ENCODE data around the gene RIPPLY2. TPM values are rescaled to one million over a fixed set of nuclear protein-coding genes. Genes with fewer than 3 reads are reported as not detected.

RIPPLY2 gene
- total and polyA plus RNA-seq, 9 donors = 0.22 to 0.40 (median 0.24) TPM; not detected in 4

- Histone ChIP-seq H3K4me3 (no peak overlapping the region), H3K36me3 (no peaks in the 10 kb centered on the region), H3K27me3 (no peaks in the 10 kb centered on the region), H3K4me1 (ENCODE audit: insufficient read depth) (no peaks in the 10 kb centered on the region), H3K27ac (no peak overlapping the region), H3K9me3 (no peaks in the 10 kb centered on the region)
- WGBS, 3 donors = 71 to 85% (median 79%) methylated on average over 6 of the region's 6 CpGs
- TF ChIP-seq EP300 (IDR thresholded peaks at IDR 0.05) (no peak), POLR2A (IDR thresholded peaks at IDR 0.05) (no peak), CTCF (IDR thresholded peaks at IDR 0.05) (no peak)
- DNase-seq = no peak
- intact Hi-C loops (cut with DNase I) = no loop called here
These were observed 22.7 kb downstream of the RIPPLY2 start for GRCh38 chr6:83875843-83876242.

- Histone ChIP-seq H3K4me3 (no peak overlapping the region), H3K36me3 (no peaks in the 10 kb centered on the region), H3K27ac (no peak overlapping the region), H3K27me3 (no peaks in the 10 kb centered on the region), H3K9me3 (no peaks in the 10 kb centered on the region), H3K4me1 (ENCODE audit: insufficient read depth) (no peaks in the 10 kb centered on the region)
- intact Hi-C loops (cut with DNase I) = no loop called here
- 59 to 78% (median 71%) methylated on average over 4 of the region's 4 CpGs for WGBS, 3 donors
- DNase-seq = no peak
- TF ChIP-seq CTCF (IDR thresholded peaks at IDR 0.05) (no peak), POLR2A (IDR thresholded peaks at IDR 0.05) (no peak)
These were observed 25.9 kb downstream of the RIPPLY2 start for GRCh38 chr6:83878902-83879644.

GRCh38 chr6:83879746-83880145 lies 26.6 kb downstream of the RIPPLY2 start:
- no peaks in the 10 kb centered on the region for H3K36me3 ChIP-seq
- H3K9me3 ChIP-seq = no peaks in the 10 kb centered on the region
- DNase-seq = no peak
- no peak overlapping the region for H3K27ac ChIP-seq
- 92 to 94% (median 92%) methylated on average over 4 of the region's 4 CpGs for WGBS, 3 donors
- intact Hi-C loops (cut with DNase I) = loop anchor here in 1 of 4 donors (10.0 kb wide), 1 partner anchor 345 kb away; the partner anchor contains the start of gene CEP162
- H3K4me3 ChIP-seq = no peak overlapping the region
- no peaks in the 10 kb centered on the region for H3K4me1 ChIP-seq (ENCODE audit: insufficient read depth)
- TF ChIP-seq CTCF (IDR thresholded peaks at IDR 0.05) (no peak), EP300 (IDR thresholded peaks at IDR 0.05) (no peak), POLR2A (IDR thresholded peaks at IDR 0.05) (no peak)
- no peaks in the 10 kb centered on the region for H3K27me3 ChIP-seq

GRCh38 chr6:83883240-83883639 lies 30.1 kb downstream of the RIPPLY2 start:
- intact Hi-C loops (cut with DNase I) = loop anchor here in 1 of 4 donors (10.0 kb wide), 1 partner anchor 342 kb away; the partner anchor contains the start of gene CEP162
- H3K36me3 ChIP-seq = no peaks in the 10 kb centered on the region
- no peaks in the 10 kb centered on the region for H3K27me3 ChIP-seq
- H3K4me3 ChIP-seq = no peak overlapping the region
- TF ChIP-seq EP300 (IDR thresholded peaks at IDR 0.05) (no peak), CTCF (IDR thresholded peaks at IDR 0.05) (no peak), POLR2A (IDR thresholded peaks at IDR 0.05) (no peak)
- H3K9me3 ChIP-seq = no peaks in the 10 kb centered on the region
- H3K27ac ChIP-seq = no peak overlapping the region
- 15 to 20% (median 17%) methylated on average over 2 of the region's 2 CpGs for WGBS, 3 donors
- DNase-seq = no peak
- H3K4me1 ChIP-seq (ENCODE audit: insufficient read depth) = no peaks in the 10 kb centered on the region
